ENCODE results near the gene TIAM2. TPM values are rescaled to one million over a fixed set of nuclear protein-coding genes. Genes with fewer than 3 reads are reported as not detected.

Gene TIAM2
- total and polyA plus RNA-seq, 12 donors: 4.3 to 22.5 (median 11.8) TPM

GRCh38 chr6:155219299-155219698 lies 224.2 kb downstream of the TIAM2 start:
- TF ChIP-seq CTCF (IDR thresholded peaks at IDR 0.05): no peak
- 85 to 89% methylated on average over 7 of the region's 7 CpGs for WGBS, 2 donors
- H3K9me3 ChIP-seq: no peaks in the 10 kb centered on the region
- intact Hi-C loops (cut with DNase I): no loop called here
- ATAC-seq (no peak), DNase-seq (no peak)
- no peaks in the 10 kb centered on the region for H3K36me3 ChIP-seq
- no peaks in the 10 kb centered on the region for H3K27me3 ChIP-seq
- H3K27ac ChIP-seq: peak overlapping the region in 1 of 10 donors; percentile 31
- H3K4me1 ChIP-seq: peaks cover 0 to 15% (median 0%) of the 10 kb centered on the region in 9 donors
- no peak overlapping the region for H3K4me3 ChIP-seq

- no peak overlapping the region for H3K4me3 ChIP-seq
- peaks cover 0 to 20% (median 0%) of the 10 kb centered on the region in 9 donors for H3K4me1 ChIP-seq
- no peaks in the 10 kb centered on the region for H3K9me3 ChIP-seq
- 60 to 66% methylated on average over 5 of the region's 5 CpGs for WGBS, 2 donors
- TF ChIP-seq CTCF (IDR thresholded peaks at IDR 0.05): no peak
- no peaks in the 10 kb centered on the region for H3K27me3 ChIP-seq
- H3K36me3 ChIP-seq: no peaks in the 10 kb centered on the region
- DNase-seq (no peak), ATAC-seq (peak in 6 of 8 donors; percentile 25 to 84 (median 54))
- H3K27ac ChIP-seq: peak overlapping the region in 1 of 10 donors; percentile 31
- intact Hi-C loops (cut with DNase I): no loop called here
These were observed 224.8 kb downstream of the TIAM2 start for GRCh38 chr6:155219858-155220301.

GRCh38 chr6:155221086-155221485 lies 226.0 kb downstream of the TIAM2 start:
- DNase-seq: no peak
- Histone ChIP-seq H3K27ac (peak overlapping the region in 1 of 10 donors; percentile 40), H3K4me3 (no peak overlapping the region), H3K9me3 (no peaks in the 10 kb centered on the region), H3K36me3 (no peaks in the 10 kb centered on the region), H3K4me1 (peaks cover 0 to 21% (median 0%) of the 10 kb centered on the region in 9 donors), H3K27me3 (no peaks in the 10 kb centered on the region)
- intact Hi-C loops (cut with DNase I): no loop called here
- no peak for ATAC-seq
- TF ChIP-seq CTCF (IDR thresholded peaks at IDR 0.05): no peak
- 76 to 85% methylated on average over 4 of the region's 4 CpGs for WGBS, 2 donors

GRCh38 chr6:155222506-155222905 lies 227.4 kb downstream of the TIAM2 start:
- Histone ChIP-seq H3K9me3 (no peaks in the 10 kb centered on the region), H3K36me3 (no peaks in the 10 kb centered on the region), H3K27ac (no peak overlapping the region), H3K4me3 (no peak overlapping the region), H3K4me1 (peaks cover 0 to 21% (median 0%) of the 10 kb centered on the region in 9 donors), H3K27me3 (no peaks in the 10 kb centered on the region)
- TF ChIP-seq CTCF (IDR thresholded peaks at IDR 0.05): no peak
- no peak for DNase-seq
- 92 to 95% methylated on average over 4 of the region's 4 CpGs for WGBS, 2 donors
- intact Hi-C loops (cut with DNase I): no loop called here
- ATAC-seq: no peak
